Tibial nerve (tissue), 4 donors: Measurements from ENCODE around the gene GASK1A. TPM values are rescaled to one million over a fixed set of nuclear protein-coding genes. Genes with fewer than 3 reads are reported as not detected.
A peak's percentile ranks its signal among the peaks of the same experiment; 100 is the strongest.

ENCODE experiments used
- DNase-seq, 2 donors: peaks; one replicate each; pipeline ENCODE4 v3.0.0-alpha.2; 2019; ENCODE audit warnings: low spot score in 2 of 2
- H3K27ac ChIP-seq, 4 donors: fragments of 200-600 bp; sonication (generic) in 3 of 4; one replicate each; pipeline ENCODE4 v1.5.1; 2017 to 2019; ENCODE audit warnings: mild to moderate bottlenecking in 1 of 4
- H3K27me3 ChIP-seq, 2 donors: fragments of 200-600 bp; sonication (generic) in 1 of 2; one replicate each; pipeline versions ENCODE4 v1.5.1 to v1.6.0; 2017 to 2019
- H3K36me3 ChIP-seq, 3 donors: fragments of 200-600 bp; sonication (generic); one replicate each; pipeline ENCODE4 v1.5.1; 2018 to 2019
- H3K4me1 ChIP-seq, 4 donors: fragments of 200-600 bp; sonication (generic) in 3 of 4; one replicate each; pipeline ENCODE4 v1.5.1; 2017 to 2019
- H3K4me3 ChIP-seq, 4 donors: fragments of 200-600 bp; sonication (generic) in 3 of 4; one replicate each; pipeline ENCODE4 v1.5.1; 2017 to 2019; ENCODE audit warnings: mild to moderate bottlenecking in 1 of 4, moderate library complexity in 1 of 4
- H3K9me3 ChIP-seq, 4 donors: fragments of 200-600 bp; sonication (generic) in 3 of 4; one replicate each; pipeline ENCODE4 v1.5.1; 2017 to 2019
- CTCF ChIP-seq, 5 experiments: fragments of 200-600 bp in 3 of 5; fragments of 450-650 bp in 2 of 5; sonication (generic) in 3 of 5; IDR thresholded peaks; one replicate each; pipeline ENCODE4 v1.5.1; 2016 to 2019; ENCODE audit warnings: antibody characterized with exemption in 5 of 5, mild to moderate bottlenecking in 3 of 5, moderate library complexity in 2 of 5
- EP300 ChIP-seq, 2 donors: sonication (generic); formaldehyde crosslinking; IDR thresholded peaks; one replicate each; pipeline ENCODE4 v1.6.1; 2017; ENCODE audit warnings: antibody characterized with exemption in 2 of 2, mild to moderate bottlenecking in 1 of 2
- POLR2A ChIP-seq, 2 donors: fragments of 450-650 bp; IDR thresholded peaks; one replicate each; pipeline ENCODE4 v1.6.1; 2017; ENCODE audit warnings: antibody characterized with exemption in 2 of 2, mild to moderate bottlenecking in 2 of 2, moderate library complexity in 2 of 2
- WGBS, 2 donors: methylation state at CpG; one replicate each; pipeline ENCODE4 v1.1.5; 2018; 5-methylcytosine and 5-hydroxymethylcytosine counted together
- total RNA-seq, 4 donors: library from RNA; depleted of rRNA; stranded (reverse); fragments of >200 nt; gene quantifications; one replicate each; pipeline ENCODE4 v1.1.0, GENCODE V29; 2016

GASK1A gene
- total RNA-seq, 4 donors from 2014 or later: 43.0 to 70.6 (median 49.5) TPM

DNA sequence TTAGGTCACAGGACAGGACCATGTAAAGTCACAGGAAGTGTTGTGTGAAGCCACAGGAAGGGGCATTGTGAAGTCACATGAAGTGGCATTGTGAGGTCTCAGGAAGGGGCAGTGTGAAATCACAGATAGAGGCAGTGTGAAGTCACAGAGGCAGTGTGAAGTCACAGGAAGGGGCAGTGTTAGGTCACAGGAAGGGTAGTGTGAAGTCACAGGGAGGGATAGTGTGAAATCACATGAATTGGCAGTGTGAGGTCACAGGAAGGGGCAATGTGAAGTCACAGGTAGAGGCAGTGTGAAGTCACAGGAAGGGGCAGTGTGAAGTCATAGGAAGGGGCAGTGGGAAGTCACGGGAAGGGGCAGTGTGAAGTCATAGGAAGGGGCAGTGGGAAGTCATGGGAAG lies 37.9 kb downstream of the GASK1A start:
- no peak for DNase-seq
- H3K9me3 ChIP-seq: no peaks in the 10 kb centered on the region
- no peaks in the 10 kb centered on the region for H3K27me3 ChIP-seq
- no peak overlapping the region for H3K4me3 ChIP-seq
- 85 to 100% methylated on average over 1 of the region's 1 CpG for WGBS, 2 donors
- TF ChIP-seq CTCF (IDR thresholded peaks at IDR 0.05): no peak
- no peak for TF ChIP-seq POLR2A (IDR thresholded peaks at IDR 0.05)
- no peak for TF ChIP-seq EP300 (IDR thresholded peaks at IDR 0.05)
- peaks cover 0 to 35% (median 5%) of the 10 kb centered on the region in 4 donors for H3K4me1 ChIP-seq
- peak overlapping the region in 2 of 4 donors; percentile 38 to 70 for H3K27ac ChIP-seq
- no peaks in the 10 kb centered on the region for H3K36me3 ChIP-seq

GRCh38 chr3:43017593-43018195 lies 38.6 kb downstream of the GASK1A start:
- Histone ChIP-seq H3K4me1 (peaks cover 0 to 41% (median 5%) of the 10 kb centered on the region in 4 donors), H3K9me3 (no peaks in the 10 kb centered on the region), H3K27ac (peak overlapping the region in 2 of 4 donors; percentile 38 to 70), H3K36me3 (no peaks in the 10 kb centered on the region), H3K27me3 (no peaks in the 10 kb centered on the region), H3K4me3 (no peak overlapping the region)
- no peak for DNase-seq
- WGBS, 2 donors: 88 to 90% methylated on average over 9 of the region's 9 CpGs
- TF ChIP-seq EP300 (IDR thresholded peaks at IDR 0.05) (no peak), CTCF (IDR thresholded peaks at IDR 0.05) (no peak), POLR2A (IDR thresholded peaks at IDR 0.05) (no peak)

GRCh38 chr3:43018246-43018645 lies 39.1 kb downstream of the GASK1A start:
- Histone ChIP-seq H3K36me3 (no peaks in the 10 kb centered on the region), H3K4me1 (peaks cover 0 to 43% (median 5%) of the 10 kb centered on the region in 4 donors), H3K4me3 (no peak overlapping the region), H3K27ac (peak overlapping the region in 2 of 4 donors; percentile 70 to 79), H3K27me3 (no peaks in the 10 kb centered on the region), H3K9me3 (no peaks in the 10 kb centered on the region)
- TF ChIP-seq POLR2A (IDR thresholded peaks at IDR 0.05) (no peak), EP300 (IDR thresholded peaks at IDR 0.05) (no peak), CTCF (IDR thresholded peaks at IDR 0.05) (no peak)
- DNase-seq: no peak
- 95 to 97% methylated on average over 2 of the region's 2 CpGs for WGBS, 2 donors

DNA sequence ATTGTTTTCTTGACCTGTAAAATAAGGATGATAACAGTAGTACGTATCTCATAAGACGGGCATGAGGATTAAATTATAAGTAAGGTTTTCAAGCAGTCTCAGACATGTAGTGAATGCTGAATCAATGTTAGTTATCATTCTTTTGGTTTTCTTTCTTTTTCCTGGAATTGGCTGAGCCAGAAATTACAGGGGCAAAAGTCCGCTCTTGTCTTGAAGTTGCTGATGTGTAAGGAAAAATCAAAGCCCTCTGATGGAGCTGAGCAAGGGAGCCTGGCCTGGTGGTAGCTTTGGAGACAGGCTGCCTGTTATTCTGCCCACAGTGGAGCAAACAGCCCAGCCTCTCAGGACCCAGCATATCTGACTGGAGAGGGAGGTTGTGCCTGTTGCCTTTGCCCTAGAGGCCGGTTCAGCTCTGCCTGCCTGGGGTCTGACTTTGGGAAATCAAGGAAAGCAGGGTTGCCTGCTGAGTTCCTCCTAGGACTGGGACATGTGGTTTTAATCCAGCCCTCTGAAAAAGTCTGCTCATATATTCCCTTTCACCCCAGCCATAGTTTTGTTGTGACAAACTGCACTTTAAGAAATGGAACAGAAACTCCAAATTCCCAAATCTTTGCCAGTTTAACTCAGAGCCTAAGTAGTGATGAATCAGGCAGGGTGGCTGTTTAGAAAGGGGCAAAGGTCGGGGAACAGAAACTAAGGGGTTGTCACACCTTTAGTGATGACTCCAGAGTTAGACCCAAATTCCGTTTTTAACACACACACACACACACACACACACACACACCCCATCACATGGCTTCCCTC lies 40.1 kb downstream of the GASK1A start:
- H3K36me3 ChIP-seq: no peaks in the 10 kb centered on the region
- no peak for TF ChIP-seq POLR2A (IDR thresholded peaks at IDR 0.05)
- TF ChIP-seq CTCF (IDR thresholded peaks at IDR 0.05): no peak
- no peak for TF ChIP-seq EP300 (IDR thresholded peaks at IDR 0.05)
- H3K27ac ChIP-seq: peak overlapping the region in 3 of 4 donors; percentile 19 to 79 (median 70)
- H3K9me3 ChIP-seq: no peaks in the 10 kb centered on the region
- DNase-seq: no peak
- WGBS, 2 donors: 61 to 62% methylated on average over 6 of the region's 6 CpGs
- H3K4me1 ChIP-seq: peaks cover 0 to 50% (median 5%) of the 10 kb centered on the region in 4 donors
- no peaks in the 10 kb centered on the region for H3K27me3 ChIP-seq
- no peak overlapping the region for H3K4me3 ChIP-seq

GRCh38 chr3:43019826-43020225 lies 40.7 kb downstream of the GASK1A start:
- Histone ChIP-seq H3K4me1 (peaks cover 0 to 50% (median 5%) of the 10 kb centered on the region in 4 donors), H3K4me3 (no peak overlapping the region), H3K9me3 (no peaks in the 10 kb centered on the region), H3K27ac (peak overlapping the region in 2 of 4 donors; percentile 70 to 79), H3K36me3 (no peaks in the 10 kb centered on the region), H3K27me3 (no peaks in the 10 kb centered on the region)
- TF ChIP-seq POLR2A (IDR thresholded peaks at IDR 0.05) (no peak), EP300 (IDR thresholded peaks at IDR 0.05) (no peak), CTCF (IDR thresholded peaks at IDR 0.05) (no peak)
- DNase-seq: no peak
